ENCODE data around the gene KIAA1217. TPM values are rescaled to one million over a fixed set of nuclear protein-coding genes. Genes with fewer than 3 reads are reported as not detected.

Gene KIAA1217
- total RNA-seq, 6 experiments from 2014 or later = 10.4 to 25.5 (median 14.9) TPM

DNA sequence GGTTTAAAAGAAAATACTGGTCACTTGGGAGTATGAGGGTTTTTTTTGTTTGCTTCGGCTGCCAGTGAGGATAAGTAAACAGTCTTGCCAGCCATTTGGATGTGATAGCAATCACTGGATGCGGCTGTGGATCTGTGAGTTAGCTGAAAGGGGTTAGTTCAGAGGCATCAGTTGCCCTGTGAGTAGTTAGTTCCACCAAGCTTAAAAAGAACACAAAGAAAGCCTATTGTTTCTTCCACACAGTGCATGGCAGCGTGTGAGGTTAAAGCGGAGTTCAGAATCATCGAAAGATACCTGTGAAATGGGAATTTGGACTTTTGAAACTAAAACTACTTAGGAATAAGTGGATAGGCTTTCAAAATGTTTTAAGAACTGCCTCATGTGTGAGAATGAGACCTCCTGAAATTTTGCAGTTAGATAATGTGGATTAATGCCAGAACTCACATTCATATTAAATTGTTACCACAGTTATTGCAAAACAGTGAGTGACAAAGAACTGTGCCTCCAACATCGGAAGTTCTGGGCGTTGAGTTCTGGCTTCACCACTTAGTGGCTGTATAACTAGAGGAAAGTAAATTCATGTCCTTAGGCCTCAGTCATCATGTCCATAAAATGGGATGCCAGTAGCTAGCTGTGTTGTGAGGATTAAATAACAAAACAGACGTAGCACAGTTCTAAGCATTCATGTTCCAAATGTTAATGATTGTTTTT is 31.3 kb downstream of the KIAA1217 start:
- peak in 3 of 4 donors; percentile 22 to 56 (median 40) for ATAC-seq
- WGBS (ENCODE audit: insufficient coverage, low coverage, low lambda C conversion rate, missing lambda C conversion rate) = 26% methylated on average over 8 of the region's 8 CpGs
- no peak overlapping the region for H3K4me3 ChIP-seq

DNA sequence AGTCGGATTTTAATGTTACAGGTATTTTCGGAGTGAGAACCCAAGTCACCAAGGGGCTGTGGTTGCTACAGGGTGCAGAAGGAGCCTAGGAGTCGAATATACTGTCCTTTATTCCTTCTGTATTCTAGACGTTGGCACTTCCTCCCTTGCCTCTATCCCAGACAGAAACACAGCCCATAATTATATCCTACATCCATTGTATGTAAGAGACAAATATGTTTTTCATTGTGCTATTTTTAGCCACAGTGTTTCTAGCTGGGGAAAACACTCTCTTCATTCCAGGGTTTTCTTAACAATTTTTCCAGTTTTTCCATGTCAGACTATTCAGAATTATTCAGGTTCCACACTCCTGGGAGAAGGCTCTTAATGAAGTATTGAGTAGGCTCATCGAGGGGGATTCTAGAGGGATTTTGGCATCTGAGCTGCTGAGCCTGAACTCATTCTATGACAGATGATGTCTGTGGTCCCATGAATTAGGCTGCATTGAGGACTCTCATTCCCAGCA is 32.6 kb downstream of the KIAA1217 start:
- no peaks in the 10 kb centered on the region for H3K4me1 ChIP-seq
- intact Hi-C loops (cut with DNase I) = no loop called here
- no peak for ATAC-seq

More for the DNA sequence above, 31.3 kb downstream of the KIAA1217 start:
- Histone ChIP-seq H3K4me1 (no peaks in the 10 kb centered on the region), H3K9me3 (no peaks in the 10 kb centered on the region), H3K27ac (no peak overlapping the region), H3K27me3 (no peaks in the 10 kb centered on the region), H3K36me3 (no peaks in the 10 kb centered on the region)
- no peak for DNase-seq
- intact Hi-C loops (cut with DNase I) = no loop called here
- TF ChIP-seq POLR2A (IDR thresholded peaks at IDR 0.05) = no peak
- TF ChIP-seq, protein P1, sequence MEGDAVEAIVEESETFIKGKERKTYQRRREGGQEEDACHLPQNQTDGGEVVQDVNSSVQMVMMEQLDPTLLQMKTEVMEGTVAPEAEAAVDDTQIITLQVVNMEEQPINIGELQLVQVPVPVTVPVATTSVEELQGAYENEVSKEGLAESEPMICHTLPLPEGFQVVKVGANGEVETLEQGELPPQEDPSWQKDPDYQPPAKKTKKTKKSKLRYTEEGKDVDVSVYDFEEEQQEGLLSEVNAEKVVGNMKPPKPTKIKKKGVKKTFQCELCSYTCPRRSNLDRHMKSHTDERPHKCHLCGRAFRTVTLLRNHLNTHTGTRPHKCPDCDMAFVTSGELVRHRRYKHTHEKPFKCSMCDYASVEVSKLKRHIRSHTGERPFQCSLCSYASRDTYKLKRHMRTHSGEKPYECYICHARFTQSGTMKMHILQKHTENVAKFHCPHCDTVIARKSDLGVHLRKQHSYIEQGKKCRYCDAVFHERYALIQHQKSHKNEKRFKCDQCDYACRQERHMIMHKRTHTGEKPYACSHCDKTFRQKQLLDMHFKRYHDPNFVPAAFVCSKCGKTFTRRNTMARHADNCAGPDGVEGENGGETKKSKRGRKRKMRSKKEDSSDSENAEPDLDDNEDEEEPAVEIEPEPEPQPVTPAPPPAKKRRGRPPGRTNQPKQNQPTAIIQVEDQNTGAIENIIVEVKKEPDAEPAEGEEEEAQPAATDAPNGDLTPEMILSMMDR (IDR thresholded peaks at IDR 0.05) = no peak

DNA sequence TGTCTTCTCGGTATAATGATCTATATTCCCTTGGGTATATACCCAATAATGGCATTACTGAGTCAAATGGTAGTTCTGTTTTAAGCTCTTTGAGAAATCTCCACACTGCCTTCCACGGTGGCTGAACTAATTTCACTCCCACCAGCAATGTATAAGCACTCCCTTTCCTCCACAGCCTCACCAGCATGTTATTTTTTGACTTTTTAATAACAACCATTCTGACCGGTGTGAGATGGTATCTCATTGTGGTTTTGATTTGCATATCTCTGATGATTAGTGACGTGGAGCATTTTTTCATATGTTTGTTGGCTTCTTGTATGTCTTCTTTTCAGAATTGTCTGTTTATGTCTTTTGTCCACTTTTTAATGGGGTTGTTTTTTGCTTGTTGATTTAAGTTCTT is 33.6 kb downstream of the KIAA1217 start:
- ATAC-seq (no peak), DNase-seq (no peak)
- no peak for TF ChIP-seq POLR2A (IDR thresholded peaks at IDR 0.05)
- TF ChIP-seq, protein P1 (IDR thresholded peaks at IDR 0.05) = no peak
- no peak overlapping the region for H3K27ac ChIP-seq
- intact Hi-C loops (cut with DNase I) = no loop called here
- 62% methylated on average over 4 of the region's 4 CpGs for WGBS (ENCODE audit: insufficient coverage, low coverage, low lambda C conversion rate, missing lambda C conversion rate)
- no peaks in the 10 kb centered on the region for H3K9me3 ChIP-seq
- H3K4me3 ChIP-seq = no peak overlapping the region
- H3K4me1 ChIP-seq = no peaks in the 10 kb centered on the region
- no peaks in the 10 kb centered on the region for H3K36me3 ChIP-seq
- no peaks in the 10 kb centered on the region for H3K27me3 ChIP-seq

More for the DNA sequence above, 32.6 kb downstream of the KIAA1217 start:
- 34% methylated on average over 5 of the region's 5 CpGs for WGBS (ENCODE audit: insufficient coverage, low coverage, low lambda C conversion rate, missing lambda C conversion rate)
- Histone ChIP-seq H3K27ac (no peak overlapping the region), H3K4me3 (no peak overlapping the region), H3K27me3 (no peaks in the 10 kb centered on the region), H3K36me3 (no peaks in the 10 kb centered on the region), H3K9me3 (no peaks in the 10 kb centered on the region)
- DNase-seq = no peak
- TF ChIP-seq, protein P1 (IDR thresholded peaks at IDR 0.05) = no peak
- TF ChIP-seq POLR2A (IDR thresholded peaks at IDR 0.05) = no peak

DNA sequence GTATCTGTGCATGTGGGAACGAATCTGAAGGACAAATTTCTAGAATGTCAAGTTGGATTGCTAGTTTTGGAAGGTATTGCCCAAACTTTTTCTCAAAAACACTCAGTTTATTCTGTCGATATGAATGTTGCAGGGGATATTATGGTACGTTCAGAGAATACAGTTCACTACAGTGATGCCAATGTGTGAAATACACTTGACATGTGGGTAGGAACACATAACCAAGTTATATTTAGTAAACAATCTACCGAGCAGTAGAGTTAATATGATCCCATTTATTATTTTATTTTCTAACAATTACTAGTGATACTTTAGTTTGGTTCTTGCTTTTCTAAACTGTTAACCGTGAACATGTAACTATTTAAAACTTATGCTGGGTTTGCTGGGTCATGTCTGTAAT is 37.4 kb downstream of the KIAA1217 start:
- 50% methylated on average over 5 of the region's 5 CpGs for WGBS (ENCODE audit: insufficient coverage, low coverage, low lambda C conversion rate, missing lambda C conversion rate)
- intact Hi-C loops (cut with DNase I) = no loop called here

More for the DNA sequence above, 37.4 kb downstream of the KIAA1217 start:
- Histone ChIP-seq H3K4me3 (no peak overlapping the region), H3K36me3 (no peaks in the 10 kb centered on the region), H3K9me3 (no peaks in the 10 kb centered on the region), H3K4me1 (no peaks in the 10 kb centered on the region), H3K27me3 (no peaks in the 10 kb centered on the region), H3K27ac (no peak overlapping the region)
- ATAC-seq (no peak), DNase-seq (no peak)
- TF ChIP-seq, protein P1 (IDR thresholded peaks at IDR 0.05) = no peak
- no peak for TF ChIP-seq POLR2A (IDR thresholded peaks at IDR 0.05)
